GM18520 (cell line): ENCODE measurements around the gene IFRD2.
A peak's percentile ranks its signal among the peaks of the same experiment; 100 is the strongest.
"Not testable (repeated sequence)": the region's sequence is repeated elsewhere in the genome, so short reads cannot be mapped to it uniquely, and the experiment has no call there.

ENCODE experiments used
- ATAC-seq: cut with Tn5 transposase; IDR thresholded peaks from one replicate; pipeline ENCODE4 v1.9.1; 2021; ENCODE audit not compliant: unreplicated experiment

IFRD2 gene

GRCh38 chr3:50286322-50287227 is 5.7 kb downstream of the IFRD2 start:
- ATAC-seq = no peak

- ATAC-seq = not testable (repeated sequence)
Observed at GRCh38 chr3:50284121-50284520, 8.1 kb downstream of the IFRD2 start.

- no peak for ATAC-seq
Observed at GRCh38 chr3:50279255-50280016, 12.8 kb downstream of the IFRD2 start.

- ATAC-seq = no peak
Observed at GRCh38 chr3:50278880-50279224, 13.4 kb downstream of the IFRD2 start, which contains the start of gene LSMEM2. Gene LSMEM2, plus strand, starts transcription at chr3:50279087. Its CDS starts 27 bp downstream, at chr3:50279114.

- no peak for ATAC-seq
Observed at GRCh38 chr3:50278123-50278879, 13.9 kb downstream of the IFRD2 start.

- ATAC-seq = no peak
Observed at GRCh38 chr3:50276762-50277101, 15.5 kb downstream of the IFRD2 start.

- ATAC-seq = no peak
Observed at GRCh38 chr3:50275996-50276761, 16.1 kb downstream of the IFRD2 start.

- no peak for ATAC-seq
Observed at GRCh38 chr3:50275141-50275995, 16.9 kb downstream of the IFRD2 start.

- ATAC-seq = no peak
Observed at GRCh38 chr3:50274371-50275104, 17.7 kb downstream of the IFRD2 start.

GRCh38 chr3:50273689-50274065 is 18.6 kb downstream of the IFRD2 start:
- ATAC-seq = no peak

- peak; percentile 69 for ATAC-seq
Observed at GRCh38 chr3:50272911-50273688, 19.1 kb downstream of the IFRD2 start.

GRCh38 chr3:50272538-50272910 is 19.7 kb downstream of the IFRD2 start:
- not testable (repeated sequence) for ATAC-seq

GRCh38 chr3:50271314-50271936 is 20.8 kb downstream of the IFRD2 start:
- no peak for ATAC-seq

GRCh38 chr3:50270422-50271224 is 21.6 kb downstream of the IFRD2 start:
- no peak for ATAC-seq

- ATAC-seq = no peak
Observed at GRCh38 chr3:50269977-50270413, 22.2 kb downstream of the IFRD2 start.

- ATAC-seq = no peak
Observed at GRCh38 chr3:50269460-50269859, 22.8 kb downstream of the IFRD2 start.
